GM10248 (cell line): ENCODE measurements around the gene TMEM178A.

ENCODE experiments used
- CTCF ChIA-PET: fragments of 300-600 bp; sonication (Branson Sonifier 250); formaldehyde crosslinking; extraction: SDS; loops from one replicate; lab custom pipeline; 2021; ENCODE audit warnings: antibody characterized with exemption; lab: Yijun Ruan, JAX
- POLR2A ChIA-PET: fragments of 350-650 bp; sonication (Branson Sonifier 250); formaldehyde crosslinking; extraction: SDS; loops from one replicate; lab custom pipeline; 2020; ENCODE audit warnings: antibody characterized with exemption; lab: Yijun Ruan, JAX
- DNase-seq: peaks from one replicate; pipeline ENCODE4 v3.0.0; 2012; ENCODE audit errors: extremely low spot score
- CTCF ChIP-seq: IDR thresholded peaks from 2 replicates; pipeline ENCODE4 v1.5.1; 2012; ENCODE audit warnings: mild to moderate bottlenecking, low read depth; ENCODE audit errors: extremely low read depth, missing control alignments, control extremely low read depth

The TMEM178A gene

GRCh38 chr2:39679805-39680204 lies 14.1 kb downstream of the TMEM178A start:
- CTCF ChIA-PET = interaction anchor here (1.0 kb wide), 1 partner anchor 18 kb away, joined by 3 read pairs; no protein-coding TSS in a partner anchor
- POLR2A ChIA-PET = no interaction called here
- no peak for TF ChIP-seq CTCF
- no peak for DNase-seq

- POLR2A ChIA-PET = no interaction called here
- TF ChIP-seq CTCF = no peak
- CTCF ChIA-PET = no interaction called here
- DNase-seq = no peak
These were observed 16.5 kb downstream of the TMEM178A start for GRCh38 chr2:39682066-39682692.

- POLR2A ChIA-PET = no interaction called here
- CTCF ChIA-PET = interaction anchor here (0.8 kb wide), 1 partner anchor 137 kb away, joined by 3 read pairs; no protein-coding TSS in a partner anchor
- DNase-seq = no peak
- no peak for TF ChIP-seq CTCF
These were observed 17.4 kb downstream of the TMEM178A start for GRCh38 chr2:39683022-39683699.

- TF ChIP-seq CTCF = no peak
- CTCF ChIA-PET = no interaction called here
- POLR2A ChIA-PET = no interaction called here
- DNase-seq = no peak
These were observed 18.7 kb downstream of the TMEM178A start for GRCh38 chr2:39684464-39684863.

- TF ChIP-seq CTCF = no peak
- DNase-seq = no peak
- CTCF ChIA-PET = interaction anchor here (1.0 kb wide), 1 partner anchor 43 kb away, joined by 3 read pairs; no protein-coding TSS in a partner anchor
- POLR2A ChIA-PET = no interaction called here
These were observed 19.4 kb downstream of the TMEM178A start for GRCh38 chr2:39685126-39685525.

GRCh38 chr2:39686456-39686855 lies 20.7 kb downstream of the TMEM178A start:
- TF ChIP-seq CTCF = no peak
- no peak for DNase-seq
- CTCF ChIA-PET = no interaction called here
- POLR2A ChIA-PET = no interaction called here
